ENCODE data around the gene QRICH2. TPM values are rescaled to one million over a fixed set of nuclear protein-coding genes. Genes with fewer than 3 reads are reported as not detected.

QRICH2 gene
- total RNA-seq, 3 donors from 2014 or later = 1.6 to 4.7 (median 3.2) TPM

DNA sequence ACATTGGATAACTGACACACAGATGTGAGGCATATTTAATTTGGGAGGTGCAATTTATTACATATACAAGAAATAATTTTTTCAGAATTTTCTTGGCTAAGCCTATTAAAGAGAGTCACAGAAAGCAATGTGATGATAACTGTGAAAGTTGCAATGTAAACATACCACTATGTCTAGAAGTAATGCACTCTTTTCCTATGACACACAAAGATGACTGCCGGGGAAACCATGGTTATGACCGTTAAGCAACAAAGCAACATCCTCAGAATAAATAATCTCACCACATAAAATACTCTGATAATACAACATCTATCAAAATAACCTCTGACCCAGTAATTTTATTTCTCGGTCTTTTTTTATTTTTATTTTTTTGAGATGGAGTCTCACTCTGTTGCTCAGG, 10.5 kb upstream of the QRICH2 start:
- no peaks in the 10 kb centered on the region for H3K36me3 ChIP-seq (ENCODE audit: low read depth)
- intact Hi-C loops (cut with DNase I, micrococcal nuclease) = no loop called here

DNA sequence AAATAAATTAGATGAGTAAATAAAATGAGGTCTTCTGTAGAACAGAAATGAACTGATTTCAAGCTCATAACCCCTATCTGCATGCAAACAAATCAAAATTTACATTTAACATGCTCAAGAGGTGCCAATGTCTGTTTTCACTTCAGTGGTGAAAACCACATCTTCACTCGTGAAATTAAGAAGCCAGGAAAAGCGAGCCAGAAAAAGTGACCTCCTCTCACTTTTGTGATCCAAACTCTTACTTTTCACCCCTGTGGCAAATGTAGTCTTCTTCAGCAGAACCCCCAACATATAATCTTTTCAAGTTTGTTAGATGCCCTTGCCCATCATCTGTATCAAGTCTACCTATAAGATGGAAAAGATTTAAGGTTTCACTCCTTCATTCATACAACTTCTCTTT, 9.5 kb upstream of the QRICH2 start:
- no peaks in the 10 kb centered on the region for H3K9me3 ChIP-seq
- H3K4me3 ChIP-seq = no peak overlapping the region
- ATAC-seq (no peak), DNase-seq (no peak)
- TF ChIP-seq CTCF (IDR thresholded peaks at IDR 0.05) = no peak
- H3K36me3 ChIP-seq (ENCODE audit: low read depth) = no peaks in the 10 kb centered on the region
- intact Hi-C loops (cut with DNase I, micrococcal nuclease) = no loop called here
- no peaks in the 10 kb centered on the region for H3K4me1 ChIP-seq (ENCODE audit: low read depth)

More for the DNA sequence above, 10.5 kb upstream of the QRICH2 start:
- Histone ChIP-seq H3K4me3 (no peak overlapping the region), H3K9me3 (no peaks in the 10 kb centered on the region), H3K4me1 (ENCODE audit: low read depth) (no peaks in the 10 kb centered on the region)
- no peak for TF ChIP-seq CTCF (IDR thresholded peaks at IDR 0.05)
- no peak for ATAC-seq
- DNase-seq = no peak

DNA sequence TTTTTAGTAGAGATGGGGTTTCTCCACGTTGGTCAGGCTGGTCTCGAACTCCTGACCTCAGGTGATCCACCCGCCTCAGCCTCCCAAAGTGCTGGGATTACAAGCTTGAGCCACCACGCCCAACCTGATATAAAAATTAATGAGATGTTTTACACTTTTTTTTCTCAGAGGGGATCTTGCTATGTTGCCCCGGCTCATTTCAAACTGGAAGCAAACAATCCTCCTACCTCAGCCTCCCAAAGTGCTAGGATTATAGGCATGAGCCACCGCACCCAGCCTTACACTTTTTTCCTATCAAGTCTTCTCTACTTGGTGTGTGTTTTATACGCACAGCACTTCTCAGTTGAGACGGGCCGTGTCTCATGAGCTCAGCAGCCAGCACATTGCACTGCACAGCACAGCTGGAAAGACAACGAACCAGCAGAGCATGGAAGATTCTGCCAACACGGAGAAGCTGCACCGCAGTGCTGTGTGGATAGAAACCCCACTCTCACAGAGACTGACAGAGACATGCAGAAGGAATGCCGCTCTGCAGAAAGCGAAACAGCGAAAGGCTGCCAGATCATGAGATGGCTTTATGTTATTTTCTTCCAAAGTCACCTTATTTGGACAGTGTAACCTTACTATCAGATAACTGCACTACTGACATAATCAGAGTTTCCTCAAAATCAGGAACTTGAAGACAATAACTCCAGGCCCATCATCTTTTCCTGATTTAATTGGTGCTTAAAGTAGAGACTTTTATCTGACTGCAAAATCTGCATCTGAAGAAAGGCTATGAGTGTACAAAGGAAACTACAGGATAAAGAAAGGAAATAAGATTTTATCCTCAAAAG, 6.5 kb upstream of the QRICH2 start:
- TF ChIP-seq CTCF (IDR thresholded peaks at IDR 0.05) = no peak
- ATAC-seq = no peak
- Histone ChIP-seq H3K9me3 (no peaks in the 10 kb centered on the region), H3K36me3 (ENCODE audit: low read depth) (peaks cover 7% of the 10 kb centered on the region), H3K4me1 (ENCODE audit: low read depth) (no peaks in the 10 kb centered on the region), H3K4me3 (no peak overlapping the region)
- intact Hi-C loops (cut with DNase I, micrococcal nuclease) = no loop called here
- no peak for DNase-seq

DNA sequence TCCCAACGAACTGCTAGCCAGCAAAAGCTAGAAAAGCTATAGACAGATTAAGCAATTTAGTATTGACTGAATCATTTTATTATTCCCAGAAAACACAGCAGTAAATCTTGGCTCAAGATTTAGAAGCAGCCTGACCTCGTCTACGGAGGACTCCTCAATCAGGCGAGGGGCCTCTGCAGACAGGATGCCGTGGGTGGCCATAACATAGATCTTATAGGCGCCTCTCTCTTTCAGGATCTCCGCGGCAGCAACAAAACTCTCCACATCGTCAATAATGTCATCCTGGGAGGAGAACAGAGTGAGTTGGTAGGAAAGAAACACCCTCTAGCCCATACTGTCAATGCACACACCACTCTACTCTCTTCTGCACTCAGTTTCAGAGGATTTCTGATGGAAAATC, 4.7 kb upstream of the QRICH2 start:
- no peak for TF ChIP-seq CTCF (IDR thresholded peaks at IDR 0.05)
- Histone ChIP-seq H3K4me1 (ENCODE audit: low read depth) (no peaks in the 10 kb centered on the region), H3K4me3 (no peak overlapping the region), H3K36me3 (ENCODE audit: low read depth) (peaks cover 7% of the 10 kb centered on the region), H3K9me3 (no peaks in the 10 kb centered on the region)
- intact Hi-C loops (cut with DNase I, micrococcal nuclease) = no loop called here
- no peak for DNase-seq
- no peak for ATAC-seq

DNA sequence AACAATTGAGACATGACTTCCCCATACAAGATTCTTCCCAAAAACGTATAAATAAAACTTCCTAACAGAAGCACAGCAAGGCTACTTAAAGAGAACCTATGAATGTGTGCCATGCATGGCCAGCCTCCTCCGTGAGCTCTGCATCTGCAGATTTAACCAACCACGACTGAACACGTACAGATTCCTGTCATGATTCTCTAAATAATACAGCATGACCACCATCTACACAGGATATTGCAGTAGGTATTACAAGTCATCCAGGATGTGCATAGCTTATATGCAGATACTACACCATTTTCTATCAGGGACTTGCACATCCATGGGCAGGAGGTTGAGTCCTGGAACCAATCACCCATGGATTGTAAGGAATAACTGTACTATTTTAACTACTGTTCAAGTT, 1.4 kb upstream of the QRICH2 start:
- TF ChIP-seq CTCF (IDR thresholded peaks at IDR 0.05) = no peak
- no peak for ATAC-seq
- no peaks in the 10 kb centered on the region for H3K4me1 ChIP-seq (ENCODE audit: low read depth)
- no peak for DNase-seq
- intact Hi-C loops (cut with DNase I, micrococcal nuclease) = loop anchor here in 1 of 2 donors (5.0 kb wide), 1 partner anchor 88 kb away; no protein-coding TSS in a partner anchor
- H3K9me3 ChIP-seq = no peaks in the 10 kb centered on the region
- no peak overlapping the region for H3K4me3 ChIP-seq
- H3K36me3 ChIP-seq (ENCODE audit: low read depth) = peaks cover 7% of the 10 kb centered on the region

Data from mucosa of descending colon (tissue), 3 donors.